IPS-NIHi7 (cell line): Measurements from ENCODE around the gene CABLES2.
A peak's percentile ranks its signal among the peaks of the same experiment; 100 is the strongest.

Experiments
- DNase-seq: peaks from one replicate; pipeline ENCODE4 v3.0.0; 2012; ENCODE audit warnings: mixed read lengths; ENCODE audit errors: extremely low spot score

The CABLES2 gene

GRCh38 chr20:62407221-62407992 is at the start of gene CABLES2:
TSS of gene CABLES2 (minus strand) at chr20:62407285. CDS start at chr20:62407276, 9 bp downstream.
- DNase-seq: peak; percentile 97

- no peak for DNase-seq
These were observed 48.8 kb upstream of the CABLES2 start for GRCh38 chr20:62455929-62456328.

- peak; percentile 58 for DNase-seq
These were observed 48.0 kb upstream of the CABLES2 start for GRCh38 chr20:62454904-62455636.

GRCh38 chr20:62453186-62453808 is 46.2 kb upstream of the CABLES2 start:
- DNase-seq: no peak

- no peak for DNase-seq
These were observed 45.5 kb upstream of the CABLES2 start for GRCh38 chr20:62452475-62453095.

- DNase-seq: no peak
These were observed 44.9 kb upstream of the CABLES2 start for GRCh38 chr20:62451970-62452369.

GRCh38 chr20:62451156-62451767 is 44.2 kb upstream of the CABLES2 start:
- DNase-seq: no peak

GRCh38 chr20:62449951-62450691 is 43.0 kb upstream of the CABLES2 start:
- no peak for DNase-seq

GRCh38 chr20:62448788-62449187 is 41.7 kb upstream of the CABLES2 start:
- no peak for DNase-seq

- DNase-seq: no peak
These were observed 41.0 kb upstream of the CABLES2 start for GRCh38 chr20:62448038-62448437.

GRCh38 chr20:62446888-62447869 is 40.1 kb upstream of the CABLES2 start:
- no peak for DNase-seq

- no peak for DNase-seq
These were observed 39.4 kb upstream of the CABLES2 start for GRCh38 chr20:62446481-62446880.

- no peak for DNase-seq
These were observed 38.7 kb upstream of the CABLES2 start for GRCh38 chr20:62445553-62446340.

GRCh38 chr20:62444286-62444685 is 37.2 kb upstream of the CABLES2 start:
- no peak for DNase-seq

GRCh38 chr20:62441987-62442539 is 35.0 kb upstream of the CABLES2 start:
- DNase-seq: no peak

- no peak for DNase-seq
These were observed 32.1 kb upstream of the CABLES2 start for GRCh38 chr20:62439218-62439617.

- DNase-seq: no peak
These were observed 30.8 kb upstream of the CABLES2 start for GRCh38 chr20:62437927-62438326.

GRCh38 chr20:62437496-62437895 is 30.4 kb upstream of the CABLES2 start:
- no peak for DNase-seq

GRCh38 chr20:62436692-62437091 is 29.6 kb upstream of the CABLES2 start:
- DNase-seq: no peak
